Stimulated activated CD8-positive, alpha-beta memory T cell treated with anti-CD3 and anti-CD28 coated beads, Interleukin-12 subunit alpha, Interleukin-12 subunit beta, amount 100 ng/mL, for 1 hour (primary cell): ENCODE data around the gene SLC29A1.
A peak's percentile ranks its signal among the peaks of the same experiment; 100 is the strongest.

Experiments
- DNase-seq: peaks from one replicate; pipeline ENCODE4 v3.0.0-alpha.2; 2020; ENCODE audit warnings: low read depth

Gene SLC29A1

GRCh38 chr6:44255105-44255808 lies 31.9 kb downstream of the SLC29A1 start:
- DNase-seq = no peak

GRCh38 chr6:44255871-44256774 lies 32.7 kb downstream of the SLC29A1 start:
- no peak for DNase-seq

GRCh38 chr6:44256775-44257024 lies 33.3 kb downstream of the SLC29A1 start:
- DNase-seq = no peak

- DNase-seq = no peak
Observed at GRCh38 chr6:44257025-44257752, 33.8 kb downstream of the SLC29A1 start, which contains the start of gene SLC35B2. SLC35B2 (minus strand) TSS chr6:44257528; CDS start chr6:44257410, 118 bp downstream.

- no peak for DNase-seq
Observed at GRCh38 chr6:44257753-44258324, 34.4 kb downstream of the SLC29A1 start.

GRCh38 chr6:44258325-44258863 lies 35.0 kb downstream of the SLC29A1 start:
- no peak for DNase-seq

GRCh38 chr6:44258921-44259320 lies 35.5 kb downstream of the SLC29A1 start:
- no peak for DNase-seq

GRCh38 chr6:44260011-44260410 lies 36.6 kb downstream of the SLC29A1 start:
- DNase-seq = no peak

GRCh38 chr6:44260451-44261297 lies 37.3 kb downstream of the SLC29A1 start:
- no peak for DNase-seq

- DNase-seq = no peak
Observed at GRCh38 chr6:44261581-44261980, 38.2 kb downstream of the SLC29A1 start.

- DNase-seq = no peak
Observed at GRCh38 chr6:44262467-44263353, 39.3 kb downstream of the SLC29A1 start.

GRCh38 chr6:44263354-44264100 lies 40.1 kb downstream of the SLC29A1 start:
- no peak for DNase-seq

- DNase-seq = no peak
Observed at GRCh38 chr6:44264154-44265006, 41.0 kb downstream of the SLC29A1 start.

GRCh38 chr6:44265007-44265721 lies 41.8 kb downstream of the SLC29A1 start, which contains the start of gene NFKBIE:
NFKBIE (minus strand) TSS chr6:44265551; CDS start chr6:44265346, 205 bp downstream.
- peak; percentile 93 for DNase-seq

GRCh38 chr6:44265722-44266233 lies 42.4 kb downstream of the SLC29A1 start:
- no peak for DNase-seq

GRCh38 chr6:44266347-44266746 lies 43.0 kb downstream of the SLC29A1 start:
- no peak for DNase-seq

- DNase-seq = no peak
Observed at GRCh38 chr6:44267252-44267651, 43.9 kb downstream of the SLC29A1 start.
